ENCODE results near the gene STK11IP.

DNA sequence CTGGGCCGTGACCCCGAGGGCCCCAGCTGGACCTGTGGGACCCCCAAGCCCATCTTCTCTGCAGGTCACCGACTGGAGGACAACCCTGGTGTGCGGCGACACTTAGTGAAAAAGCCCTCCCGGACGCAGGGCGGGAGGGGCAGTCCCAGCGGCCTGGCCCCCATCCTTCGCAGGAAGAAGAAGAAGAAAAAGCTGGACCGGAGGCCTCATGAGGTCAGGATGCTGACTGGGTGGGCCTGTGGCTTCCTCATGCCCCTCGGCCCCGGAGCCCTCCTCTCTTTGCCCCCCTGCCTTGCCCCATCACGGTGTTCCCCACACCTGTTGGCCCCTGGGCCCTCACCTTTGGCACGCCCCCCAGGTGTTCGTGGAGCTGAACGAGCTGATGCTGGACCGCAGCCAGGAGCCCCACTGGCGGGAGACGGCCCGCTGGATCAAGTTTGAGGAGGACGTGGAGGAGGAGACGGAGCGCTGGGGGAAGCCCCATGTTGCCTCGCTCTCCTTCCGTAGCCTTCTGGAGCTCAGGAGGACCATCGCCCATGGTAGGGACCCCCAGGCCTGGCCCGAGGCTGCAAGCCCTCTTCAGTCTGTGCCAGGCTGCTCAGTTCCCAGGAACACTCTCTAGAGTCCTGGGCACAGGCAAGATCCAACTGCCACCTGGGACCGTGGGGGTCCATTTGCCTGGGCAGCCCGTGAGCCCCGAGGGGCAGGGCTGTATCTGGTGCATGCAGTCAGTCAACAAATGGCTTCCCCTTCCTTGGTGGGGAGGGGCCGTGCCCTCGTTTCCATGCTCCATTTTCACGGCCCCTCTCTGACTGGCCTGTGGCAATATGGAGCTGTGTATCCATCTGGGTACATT lies 34.5 kb downstream of the STK11IP start:
- TF ChIP-seq POLR2A (IDR thresholded peaks at IDR 0.05) (no peak), CTCF (IDR thresholded peaks at IDR 0.05) (no peak)

Data from esophagus squamous epithelium (tissue), 4 donors.